Activated CD8-positive, alpha-beta memory T cell treated with anti-CD3 and anti-CD28 coated beads, Interleukin-2, amount 50 U/mL, for 4 hours (primary cell): ENCODE results near the gene HBG2.
"Not testable (repeated sequence)": the region's sequence is repeated elsewhere in the genome, so short reads cannot be mapped to it uniquely, and the experiment has no call there.

Experiments used
- DNase-seq: peaks from one replicate; pipeline ENCODE4 v3.0.0-alpha.2; 2020

HBG2 gene

GRCh38 chr11:5254646-5255413 lies at the start of gene HBG2:
Gene HBG2, minus strand, starts transcription at chr11:5254781. Its CDS starts 53 bp downstream, at chr11:5254728.
- DNase-seq = not testable (repeated sequence)

GRCh38 chr11:5304046-5304445 lies 49.5 kb upstream of the HBG2 start:
- no peak for DNase-seq

- no peak for DNase-seq
Measured at GRCh38 chr11:5303626-5304025, 49.0 kb upstream of the HBG2 start.

DNA sequence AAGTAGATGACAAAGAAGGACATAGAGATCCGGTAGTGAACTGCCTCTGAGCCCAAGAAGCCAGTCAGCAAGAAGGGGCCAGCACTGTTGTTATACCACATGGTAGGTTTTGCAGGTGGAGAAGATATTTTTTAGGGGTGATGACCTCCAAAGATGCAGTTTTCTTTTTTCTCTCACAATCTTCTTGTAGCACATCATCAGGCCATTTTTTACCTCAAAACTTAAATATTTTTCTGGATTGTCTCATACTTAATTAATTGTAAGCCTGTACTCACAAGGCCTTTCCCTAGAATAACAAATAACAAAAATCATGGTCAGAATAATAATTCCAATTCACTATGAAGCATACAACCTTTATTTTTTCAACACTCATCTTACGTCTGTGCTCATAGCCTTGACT lies 47.3 kb upstream of the HBG2 start, which contains the start of gene OR51B4:
OR51B4 (minus strand) TSS at position 101 of the 400 bp plus-strand sequence; CDS start at position 101, 0 bp downstream.
- no peak for DNase-seq

DNA sequence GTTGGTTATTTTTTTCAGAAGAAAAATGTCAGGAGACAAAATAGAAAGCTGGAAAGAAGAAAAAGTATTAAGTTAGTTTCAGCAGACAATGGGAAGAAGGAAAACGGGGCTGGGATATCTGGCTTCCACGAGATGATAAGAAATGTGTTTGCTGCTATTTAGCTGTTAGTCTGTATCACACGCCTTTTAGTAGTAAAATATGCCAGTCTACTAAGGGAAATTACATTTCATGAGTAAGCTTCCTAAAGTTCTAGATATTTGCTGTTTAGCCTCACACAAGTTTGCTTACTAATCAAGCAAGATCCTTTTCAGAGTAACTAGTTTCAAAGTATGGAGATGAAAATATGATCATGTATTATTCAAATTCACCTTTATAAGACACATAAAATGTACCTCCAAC lies 45.7 kb upstream of the HBG2 start:
- DNase-seq = no peak

DNA sequence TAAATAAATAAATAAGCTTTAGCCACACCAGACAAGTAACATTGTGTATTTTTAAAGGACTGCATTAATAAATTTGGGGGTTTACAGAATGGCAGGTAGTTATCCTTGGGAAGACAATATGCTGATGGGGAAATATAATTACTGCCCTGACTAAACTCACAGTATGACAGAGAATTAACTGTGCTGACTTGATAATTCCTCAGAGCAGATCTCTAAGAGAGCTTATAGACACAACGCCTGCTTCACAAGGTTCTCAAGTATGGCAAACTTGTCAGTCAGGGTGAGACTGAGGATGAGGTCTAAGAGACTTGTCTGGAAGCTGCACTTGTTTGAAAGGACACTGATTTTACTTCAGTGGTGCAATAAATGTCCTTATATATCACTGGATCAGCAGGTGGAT lies 43.9 kb upstream of the HBG2 start:
- no peak for DNase-seq

DNA sequence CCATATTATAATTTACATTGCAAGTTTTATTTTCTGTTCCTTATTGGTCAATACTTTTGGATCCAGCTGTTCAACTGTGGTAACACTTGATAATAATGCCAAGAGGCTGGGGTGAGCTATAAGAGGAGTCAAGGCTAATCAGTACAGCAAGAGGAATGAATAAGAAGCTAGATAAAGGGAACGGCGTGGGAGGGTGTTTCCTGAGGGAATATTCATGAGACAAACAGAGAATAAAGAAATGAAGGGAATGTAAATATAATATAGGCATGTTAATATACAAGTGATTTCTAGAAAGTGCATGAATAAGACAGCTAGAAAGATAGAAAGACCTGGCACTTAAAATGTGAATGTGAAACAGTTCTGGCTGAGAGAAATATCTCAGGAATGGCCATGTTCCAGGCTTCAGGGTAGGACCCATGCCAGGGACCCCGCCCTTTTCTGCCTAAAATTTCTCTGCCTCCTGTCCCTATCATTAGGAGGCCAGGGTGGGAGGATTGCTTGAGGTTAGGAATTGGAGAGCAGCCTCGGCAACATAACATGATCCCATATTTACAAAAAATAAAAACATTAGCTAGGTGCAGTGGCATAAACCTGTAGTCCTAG lies 43.2 kb upstream of the HBG2 start:
- no peak for DNase-seq

GRCh38 chr11:5294342-5294995 lies 39.9 kb upstream of the HBG2 start:
- not testable (repeated sequence) for DNase-seq

GRCh38 chr11:5293028-5293427 lies 38.4 kb upstream of the HBG2 start:
- DNase-seq = no peak

- DNase-seq = no peak
Measured at GRCh38 chr11:5291207-5291838, 36.7 kb upstream of the HBG2 start.

GRCh38 chr11:5290106-5290505 lies 35.5 kb upstream of the HBG2 start:
- no peak for DNase-seq

- no peak for DNase-seq
Measured at GRCh38 chr11:5289696-5290095, 35.1 kb upstream of the HBG2 start.

DNA sequence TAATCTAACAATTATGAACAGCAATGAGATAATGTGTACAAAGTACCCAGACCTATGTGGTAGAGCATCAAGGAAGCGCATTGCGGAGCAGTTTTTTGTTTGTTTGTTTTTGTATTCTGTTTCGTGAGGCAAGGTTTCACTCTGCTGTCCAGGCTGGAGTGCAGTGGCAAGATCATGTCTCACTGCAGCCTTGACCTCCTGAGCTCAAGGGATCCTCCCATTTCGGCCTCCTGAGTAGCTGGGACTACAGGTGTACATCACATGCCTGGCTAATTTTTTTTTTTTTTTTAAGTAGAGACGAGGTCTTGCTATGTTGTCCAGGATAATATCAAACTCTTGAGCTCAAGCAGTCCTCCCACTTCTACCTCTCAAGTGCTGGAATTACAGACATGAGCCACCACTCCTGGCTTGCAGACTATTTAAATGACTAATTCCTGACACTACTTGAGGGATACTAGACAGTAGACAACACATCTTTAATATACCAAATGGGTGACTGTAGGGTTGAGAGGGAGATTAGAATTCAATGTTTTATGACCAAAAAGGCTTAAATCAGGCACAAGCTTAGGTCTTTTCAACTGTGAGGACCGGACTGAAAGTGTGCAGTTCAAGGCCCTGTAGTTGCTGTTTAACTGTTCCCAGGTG lies 34.4 kb upstream of the HBG2 start:
- no peak for DNase-seq

DNA sequence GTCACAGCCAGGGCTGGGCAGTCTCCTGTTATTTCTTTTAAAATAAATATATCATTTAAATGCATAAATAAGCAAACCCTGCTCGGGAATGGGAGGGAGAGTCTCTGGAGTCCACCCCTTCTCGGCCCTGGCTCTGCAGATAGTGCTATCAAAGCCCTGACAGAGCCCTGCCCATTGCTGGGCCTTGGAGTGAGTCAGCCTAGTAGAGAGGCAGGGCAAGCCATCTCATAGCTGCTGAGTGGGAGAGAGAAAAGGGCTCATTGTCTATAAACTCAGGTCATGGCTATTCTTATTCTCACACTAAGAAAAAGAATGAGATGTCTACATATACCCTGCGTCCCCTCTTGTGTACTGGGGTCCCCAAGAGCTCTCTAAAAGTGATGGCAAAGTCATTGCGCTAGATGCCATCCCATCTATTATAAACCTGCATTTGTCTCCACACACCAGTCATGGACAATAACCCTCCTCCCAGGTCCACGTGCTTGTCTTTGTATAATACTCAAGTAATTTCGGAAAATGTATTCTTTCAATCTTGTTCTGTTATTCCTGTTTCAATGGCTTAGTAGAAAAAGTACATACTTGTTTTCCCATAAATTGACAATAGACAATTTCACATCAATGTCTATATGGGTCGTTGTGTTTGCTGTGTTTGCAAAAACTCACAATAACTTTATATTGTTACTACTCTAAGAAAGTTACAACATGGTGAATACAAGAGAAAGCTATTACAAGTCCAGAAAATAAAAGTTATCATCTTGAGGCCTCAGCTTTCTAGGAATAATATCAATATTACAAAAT lies 33.7 kb upstream of the HBG2 start:
- DNase-seq = no peak

GRCh38 chr11:5286901-5287300 lies 32.3 kb upstream of the HBG2 start:
- no peak for DNase-seq

DNA sequence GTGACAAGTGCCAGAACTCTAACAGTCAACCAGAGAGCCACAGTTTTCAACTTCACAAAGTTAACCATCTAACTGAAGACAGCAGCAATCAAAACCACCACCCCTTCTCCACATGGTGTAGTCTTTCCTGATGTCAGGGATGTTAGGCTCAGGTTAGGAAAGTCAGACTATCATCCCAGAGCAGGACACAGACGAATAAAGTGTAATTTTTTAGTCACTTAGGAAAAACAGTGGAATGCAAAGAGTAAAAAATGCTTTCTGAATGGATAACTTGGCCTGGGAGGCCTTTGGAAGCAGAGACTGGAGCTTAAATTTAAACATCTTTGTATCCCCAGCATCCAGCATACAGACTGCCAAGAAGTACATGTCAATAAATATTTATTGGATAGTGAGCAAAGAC lies 31.8 kb upstream of the HBG2 start:
- no peak for DNase-seq

DNA sequence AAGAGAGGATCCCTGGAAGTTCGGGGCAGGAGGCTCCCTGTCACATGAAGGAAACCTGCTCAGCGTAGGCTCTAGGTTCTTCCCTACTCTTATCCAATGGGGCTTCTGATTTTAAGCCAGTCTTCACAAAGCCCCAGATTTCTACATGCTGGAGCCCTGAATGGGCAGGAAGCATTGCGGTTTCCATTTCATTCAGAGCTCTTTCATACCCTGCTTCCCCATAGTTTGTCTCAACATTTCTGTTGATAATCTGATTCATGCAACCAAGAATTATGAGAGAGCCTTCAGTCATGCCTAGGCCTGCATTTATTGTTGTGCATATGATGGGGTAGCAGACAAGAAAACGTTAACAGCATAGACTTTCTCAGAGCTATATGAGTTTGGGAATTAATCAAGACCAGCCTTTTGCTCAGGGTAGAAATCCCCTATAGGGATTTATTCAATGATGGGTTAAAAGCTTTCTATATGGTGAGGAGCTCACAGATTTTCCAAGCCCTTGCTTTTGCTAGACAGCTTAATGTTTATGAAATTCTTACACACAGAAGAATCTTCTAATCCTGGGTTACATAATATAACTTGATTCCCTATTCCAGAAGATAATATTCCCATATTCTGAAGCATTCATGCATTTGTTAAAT lies 31.2 kb upstream of the HBG2 start:
- DNase-seq = no peak

GRCh38 chr11:5284637-5285036 lies 30.1 kb upstream of the HBG2 start:
- DNase-seq = no peak

DNA sequence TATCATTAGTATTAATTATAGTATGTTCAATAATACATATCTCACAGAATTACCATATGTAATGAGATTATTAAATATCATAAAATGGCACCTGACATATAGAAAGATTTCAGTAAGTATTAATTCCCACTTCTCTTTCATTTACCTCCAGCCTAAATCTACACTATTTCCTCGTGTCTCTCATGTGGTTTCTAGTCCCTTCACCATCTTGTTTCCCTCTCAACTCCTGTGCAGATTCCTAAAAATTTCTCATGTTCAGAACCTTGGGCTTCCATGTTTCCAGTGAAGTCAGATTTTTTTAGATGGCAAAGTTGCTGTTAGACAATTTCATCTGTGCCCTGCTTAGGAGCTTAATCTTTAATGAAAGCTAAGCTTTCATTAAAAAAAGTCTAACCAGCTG lies 29.3 kb upstream of the HBG2 start:
- DNase-seq = no peak

- no peak for DNase-seq
Measured at GRCh38 chr11:5283086-5283485, 28.5 kb upstream of the HBG2 start.

GRCh38 chr11:5282628-5283027 lies 28.0 kb upstream of the HBG2 start:
- DNase-seq = no peak

DNA sequence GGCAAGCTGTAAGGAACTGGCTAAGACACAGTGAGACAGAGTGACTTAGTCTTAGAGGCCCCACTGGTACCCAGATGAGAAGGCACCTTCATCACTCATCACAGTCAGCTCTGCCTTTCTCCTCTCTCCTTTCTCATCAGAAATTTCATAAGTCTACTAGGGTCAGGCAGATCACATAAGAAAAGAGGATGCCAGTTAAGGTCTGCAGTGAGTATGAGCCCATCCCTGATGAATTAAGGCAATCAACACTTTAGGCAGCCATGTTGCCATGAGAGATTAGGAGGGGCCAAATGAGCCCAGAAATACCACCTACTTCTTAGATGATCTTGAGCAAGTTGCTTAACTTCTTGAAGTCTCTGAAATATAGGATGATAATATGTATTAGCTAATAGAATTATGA lies 27.0 kb upstream of the HBG2 start:
- no peak for DNase-seq
